ENCODE results near the gene BDH1.
"Not testable (repeated sequence)": the region's sequence is repeated elsewhere in the genome, so short reads cannot be mapped to it uniquely, and the experiment has no call there.

DNA sequence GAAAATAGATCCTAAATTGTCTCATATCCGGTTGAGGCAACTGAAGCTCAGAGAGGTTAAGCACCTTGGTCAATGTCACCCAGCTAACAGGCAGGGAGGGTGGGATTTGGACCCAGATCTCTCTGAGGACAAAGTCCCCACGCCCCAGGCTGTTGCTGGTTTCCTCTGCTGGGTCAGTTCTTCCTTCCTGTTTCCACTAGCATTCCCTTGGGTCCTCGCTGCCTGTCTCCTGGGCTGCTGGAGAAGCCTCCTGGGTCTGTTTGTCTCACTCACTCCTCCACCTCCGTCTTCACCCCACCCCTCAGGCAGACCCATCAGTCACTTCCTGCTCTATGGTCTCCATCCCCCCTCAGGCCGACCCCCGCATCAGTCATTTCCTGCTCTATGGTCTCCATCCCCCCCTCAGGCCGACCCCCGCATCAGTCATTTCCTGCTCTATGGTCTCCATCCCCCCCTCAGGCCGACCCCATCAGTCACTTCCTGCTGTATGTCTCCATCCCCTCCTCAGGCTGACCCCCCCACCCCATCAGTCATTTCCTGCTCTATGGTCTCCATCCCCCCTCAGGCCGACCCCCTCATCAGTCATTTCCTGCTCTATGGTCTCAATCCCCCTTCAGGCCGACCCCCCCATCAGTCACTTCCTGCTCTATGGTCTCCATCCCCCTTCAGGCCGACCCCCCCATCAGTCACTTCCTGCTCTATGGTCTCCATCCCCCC lies 38.7 kb downstream of the BDH1 start:
- TF ChIP-seq POLR2A (IDR thresholded peaks at IDR 0.05), result not testable (repeated sequence)
- TF ChIP-seq, protein P1, sequence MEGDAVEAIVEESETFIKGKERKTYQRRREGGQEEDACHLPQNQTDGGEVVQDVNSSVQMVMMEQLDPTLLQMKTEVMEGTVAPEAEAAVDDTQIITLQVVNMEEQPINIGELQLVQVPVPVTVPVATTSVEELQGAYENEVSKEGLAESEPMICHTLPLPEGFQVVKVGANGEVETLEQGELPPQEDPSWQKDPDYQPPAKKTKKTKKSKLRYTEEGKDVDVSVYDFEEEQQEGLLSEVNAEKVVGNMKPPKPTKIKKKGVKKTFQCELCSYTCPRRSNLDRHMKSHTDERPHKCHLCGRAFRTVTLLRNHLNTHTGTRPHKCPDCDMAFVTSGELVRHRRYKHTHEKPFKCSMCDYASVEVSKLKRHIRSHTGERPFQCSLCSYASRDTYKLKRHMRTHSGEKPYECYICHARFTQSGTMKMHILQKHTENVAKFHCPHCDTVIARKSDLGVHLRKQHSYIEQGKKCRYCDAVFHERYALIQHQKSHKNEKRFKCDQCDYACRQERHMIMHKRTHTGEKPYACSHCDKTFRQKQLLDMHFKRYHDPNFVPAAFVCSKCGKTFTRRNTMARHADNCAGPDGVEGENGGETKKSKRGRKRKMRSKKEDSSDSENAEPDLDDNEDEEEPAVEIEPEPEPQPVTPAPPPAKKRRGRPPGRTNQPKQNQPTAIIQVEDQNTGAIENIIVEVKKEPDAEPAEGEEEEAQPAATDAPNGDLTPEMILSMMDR (IDR thresholded peaks at IDR 0.05), result not testable (repeated sequence)
